Esophagus squamous epithelium (tissue), 4 donors: Measurements from ENCODE around the gene KCNE4.

Experiments
- CTCF ChIP-seq, 6 experiments: fragments of 450-650 bp in 4 of 6; fragments of 200-600 bp in 2 of 6; sonication (generic) in 2 of 6; IDR thresholded peaks; one replicate each; pipeline ENCODE4 v1.5.1; 2016 to 2019; ENCODE audit warnings: antibody characterized with exemption in 6 of 6, mild to moderate bottlenecking in 4 of 6, moderate library complexity in 4 of 6
- POLR2A ChIP-seq, 4 donors: fragments of 450-650 bp; IDR thresholded peaks; one replicate each; pipeline ENCODE4 v1.6.1; 2017; ENCODE audit warnings: antibody characterized with exemption in 4 of 4, mild to moderate bottlenecking in 4 of 4, moderate library complexity in 3 of 4

- TF ChIP-seq POLR2A (IDR thresholded peaks at IDR 0.05): no peak
- TF ChIP-seq CTCF (IDR thresholded peaks at IDR 0.05): no peak
Measured at GRCh38 chr2:223079925-223080324, 27.9 kb downstream of the KCNE4 start.
